C4-2B (cell line): ENCODE data around the gene ISG20L2.

Experiments used
- H3K27ac ChIP-seq: fragments of 450-650 bp; 2 replicates; pipeline ENCODE4 v1.5.1; 2017
- CTCF ChIP-seq: fragments of 450-650 bp; conservative IDR thresholded peaks from 2 replicates; pipeline ENCODE4 v1.5.1; 2017; ENCODE audit warnings: mild to moderate bottlenecking
- ZFX ChIP-seq: fragments of 450-650 bp; IDR thresholded peaks from 2 replicates; pipeline ENCODE4 v1.6.1; 2017

The ISG20L2 gene

GRCh38 chr1:156742801-156743200 lies 14.2 kb upstream of the ISG20L2 start:
- TF ChIP-seq ZFX (no peak), CTCF (no peak)
- H3K27ac ChIP-seq = no peak overlapping the region

GRCh38 chr1:156742017-156742416 lies 13.5 kb upstream of the ISG20L2 start:
- H3K27ac ChIP-seq = peak overlapping the region; percentile 90; the same call in 1 of the 2 replicates
- TF ChIP-seq ZFX (no peak), CTCF (no peak)

GRCh38 chr1:156741481-156741983 lies 13.0 kb upstream of the ISG20L2 start:
- TF ChIP-seq CTCF = no peak
- no peak for TF ChIP-seq ZFX
- H3K27ac ChIP-seq = peak overlapping the region; percentile 90

GRCh38 chr1:156740741-156741480 lies 12.3 kb upstream of the ISG20L2 start, which contains the start of gene MRPL24:
Gene MRPL24, minus strand, starts transcription at chr1:156741088. Its CDS starts 2,384 bp downstream, at chr1:156738704.
- peak within 1 kb of the TSS; percentile 90 for H3K27ac ChIP-seq
- peak; percentile 92 for TF ChIP-seq ZFX
- no peak for TF ChIP-seq CTCF

GRCh38 chr1:156740237-156740740 lies 11.7 kb upstream of the ISG20L2 start:
- TF ChIP-seq ZFX = no peak
- TF ChIP-seq CTCF = no peak
- peak overlapping the region; percentile 90 for H3K27ac ChIP-seq

GRCh38 chr1:156738916-156739315 lies 10.3 kb upstream of the ISG20L2 start:
- no peak for TF ChIP-seq ZFX
- TF ChIP-seq CTCF = no peak
- no peak overlapping the region for H3K27ac ChIP-seq

- no peak overlapping the region for H3K27ac ChIP-seq
- TF ChIP-seq CTCF (no peak), ZFX (no peak)
Observed at GRCh38 chr1:156738407-156738806, 9.8 kb upstream of the ISG20L2 start.
